ENCODE measurements around the gene HHIPL1.

DNA sequence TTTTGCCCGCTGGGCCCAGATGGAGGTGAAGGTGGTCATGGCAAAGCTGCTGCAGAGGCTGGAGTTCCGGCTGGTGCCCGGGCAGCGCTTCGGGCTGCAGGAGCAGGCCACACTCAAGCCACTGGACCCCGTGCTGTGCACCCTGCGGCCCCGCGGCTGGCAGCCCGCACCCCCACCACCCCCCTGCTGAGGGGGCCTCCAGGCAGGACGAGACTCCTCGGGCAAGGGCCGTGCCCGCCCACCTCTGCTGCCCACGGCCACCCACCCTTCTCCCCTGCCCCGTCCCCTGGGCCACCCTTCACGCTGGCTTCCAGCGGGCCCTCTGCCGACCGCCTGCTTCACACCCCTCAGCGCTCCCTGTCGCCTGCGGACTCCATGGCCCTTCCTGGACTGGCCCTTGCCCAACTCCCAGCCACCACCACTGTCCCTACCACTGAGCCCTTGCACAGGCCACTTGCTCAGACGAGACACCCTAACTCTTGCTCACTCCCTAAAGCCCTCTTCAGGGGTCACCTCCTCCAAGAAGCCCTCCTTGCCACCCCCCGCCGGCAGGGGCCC, 81.7 kb downstream of the HHIPL1 start:
- no peak for TF ChIP-seq CTCF (IDR thresholded peaks at IDR 0.05 in 4 of 5, conservative IDR thresholded peaks at IDR 0.05 in 1 of 5)
- TF ChIP-seq POLR2A (IDR thresholded peaks at IDR 0.05): no peak
